Jurkat, Clone E6-1 (cell line): Measurements from ENCODE around the gene PPRC1. TPM values are rescaled to one million over a fixed set of nuclear protein-coding genes. Genes with fewer than 3 reads are reported as not detected.

Experiments used
- DNase-seq: peaks from one replicate; pipeline ENCODE4 v3.0.0-alpha.2; 2011; ENCODE audit warnings: low read depth, low spot score
- H3K4me3 ChIP-seq: 2 replicates; pipeline ENCODE4 v1.5.1; 2011; ENCODE audit warnings: mild to moderate bottlenecking, low read length, control low read depth, moderate library complexity
- polyA plus RNA-seq: library from polyadenylated mRNA; unstranded; fragments of >200 nt; gene quantifications from one replicate; pipeline ENCODE4 v1.2.1, GENCODE V29; 2012; ENCODE audit warnings: missing spikeins; ENCODE audit not compliant: insufficient read length, insufficient read depth

Gene PPRC1
- polyA plus RNA-seq: 34.5 TPM

DNA sequence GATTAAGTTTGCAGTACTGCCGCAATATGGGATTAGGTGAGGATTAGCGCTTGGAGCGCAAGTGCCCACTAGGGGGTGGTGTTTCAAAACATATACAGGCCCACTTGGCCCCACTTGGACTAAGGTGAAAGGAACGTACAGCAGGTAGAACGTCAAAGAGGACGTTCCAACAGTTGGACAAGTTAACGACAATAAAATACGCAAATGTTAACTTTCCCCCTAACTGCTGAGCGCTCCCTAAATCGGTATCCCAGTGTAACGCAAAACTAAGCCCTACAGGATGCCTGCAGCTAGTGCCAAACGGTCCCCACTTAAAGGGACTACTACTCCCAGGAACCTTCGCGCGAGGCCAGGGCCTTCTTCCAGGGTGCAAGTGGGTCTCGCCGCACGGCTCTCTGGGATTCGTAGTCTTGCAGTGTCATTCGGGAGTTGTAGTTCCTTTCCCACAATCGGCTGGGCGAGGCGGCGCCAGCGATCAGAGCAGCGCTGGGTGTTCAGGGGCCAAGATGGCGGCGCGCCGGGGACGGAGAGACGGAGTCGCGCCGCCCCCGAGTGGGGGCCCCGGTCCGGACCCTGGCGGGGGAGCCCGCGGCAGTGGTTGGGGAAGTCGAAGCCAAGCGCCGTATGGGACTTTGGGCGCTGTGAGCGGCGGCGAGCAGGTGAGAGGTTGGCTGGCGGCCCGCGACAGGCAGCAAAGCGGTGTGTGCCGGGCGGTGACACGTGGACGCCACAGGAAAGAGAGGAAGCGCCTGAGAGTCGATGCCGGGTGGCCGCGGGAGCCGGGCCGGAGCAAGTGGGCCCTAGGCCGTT is at the start of gene PPRC1:
PPRC1 (plus strand) TSS at position 478 of the 810 bp plus-strand sequence; CDS start at position 507, 29 bp downstream.
- peak within 1 kb of the TSS; percentile 76 for H3K4me3 ChIP-seq

DNA sequence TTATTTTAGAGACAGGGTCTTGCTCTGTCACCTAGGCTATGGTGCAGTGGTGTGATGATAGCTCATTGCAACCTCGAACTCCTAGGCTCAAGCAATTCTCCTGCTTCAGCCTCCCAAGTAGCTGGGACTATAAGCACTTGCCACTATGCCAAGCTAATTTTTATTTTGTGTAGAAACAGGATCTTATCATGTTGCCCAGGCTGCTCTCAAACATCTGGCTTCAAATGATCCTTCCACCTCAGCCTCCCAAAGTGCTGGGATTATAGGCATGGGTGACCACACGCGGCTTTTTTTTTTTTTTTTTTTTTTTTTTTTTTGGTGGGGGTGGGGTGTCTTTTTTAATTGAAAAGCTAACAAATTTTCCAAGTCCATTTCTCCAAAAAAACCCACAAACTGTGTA is 49.3 kb upstream of the PPRC1 start:
- H3K4me3 ChIP-seq: no peak overlapping the region
- DNase-seq: no peak

More for the DNA sequence above, at the start of gene PPRC1:
- peak; percentile 99 for DNase-seq

DNA sequence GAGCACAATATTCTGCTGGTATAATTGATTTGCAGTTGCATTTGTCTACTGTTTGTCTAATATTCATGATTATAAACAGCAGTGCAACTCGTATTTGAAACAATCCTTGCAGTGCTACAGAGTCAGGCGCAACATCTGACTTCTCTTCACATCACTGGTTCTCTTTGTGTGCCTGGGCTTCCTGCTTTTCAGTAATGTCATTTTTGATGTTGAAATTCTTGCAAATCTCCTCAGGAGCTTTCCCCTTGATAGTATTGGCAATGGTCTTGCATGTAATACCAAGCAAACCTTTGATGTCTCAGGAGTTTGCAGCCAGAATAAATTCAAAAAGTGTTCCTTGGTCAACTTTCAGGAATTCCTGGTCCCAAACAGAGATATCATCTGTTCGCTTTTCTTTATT is 47.5 kb upstream of the PPRC1 start:
- no peak for DNase-seq
- no peak overlapping the region for H3K4me3 ChIP-seq

GRCh38 chr10:102086196-102086595 is 46.6 kb upstream of the PPRC1 start:
- no peak overlapping the region for H3K4me3 ChIP-seq
- DNase-seq: no peak

DNA sequence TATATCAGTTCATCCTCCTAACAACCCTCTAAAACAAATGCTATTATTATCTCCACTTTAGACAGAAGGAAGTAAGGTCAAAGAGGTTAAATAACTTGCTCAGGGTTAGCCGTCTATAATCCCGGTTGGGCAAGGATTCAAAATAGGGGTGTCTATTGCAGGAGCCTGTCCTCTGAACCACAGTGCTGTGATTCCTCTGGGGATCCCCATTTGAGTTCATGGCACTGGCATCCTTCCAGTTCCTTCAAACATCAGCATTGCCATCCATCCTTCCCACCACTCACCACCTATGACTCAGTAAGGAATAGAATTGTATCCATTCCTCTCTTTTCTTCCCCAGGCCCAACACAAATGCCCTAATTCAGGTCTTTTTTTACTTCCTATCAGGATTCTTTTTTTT is 42.1 kb upstream of the PPRC1 start:
- no peak for DNase-seq
- no peak overlapping the region for H3K4me3 ChIP-seq

DNA sequence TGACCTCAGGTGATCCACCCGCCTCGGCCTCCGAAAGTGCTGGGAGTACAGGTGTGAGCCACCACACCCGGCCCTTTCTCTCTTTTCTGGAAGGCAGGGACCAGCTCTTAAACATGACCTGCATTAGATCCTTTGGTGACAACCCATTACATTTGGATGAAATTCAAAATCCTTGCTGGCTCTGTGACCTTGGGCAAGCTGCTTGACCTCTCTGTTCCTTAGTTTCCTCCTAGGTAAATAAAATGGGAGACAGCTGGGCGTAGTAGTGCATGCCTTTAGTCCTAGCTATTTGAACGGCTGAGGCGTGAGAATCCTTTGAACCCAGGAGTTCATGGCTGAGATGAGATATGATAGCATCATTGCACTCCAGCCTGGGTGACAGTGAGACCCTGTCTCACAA is 36.4 kb upstream of the PPRC1 start:
- H3K4me3 ChIP-seq: no peak overlapping the region
- no peak for DNase-seq

GRCh38 chr10:102101152-102101551 is 31.7 kb upstream of the PPRC1 start:
- H3K4me3 ChIP-seq: no peak overlapping the region
- DNase-seq: no peak

DNA sequence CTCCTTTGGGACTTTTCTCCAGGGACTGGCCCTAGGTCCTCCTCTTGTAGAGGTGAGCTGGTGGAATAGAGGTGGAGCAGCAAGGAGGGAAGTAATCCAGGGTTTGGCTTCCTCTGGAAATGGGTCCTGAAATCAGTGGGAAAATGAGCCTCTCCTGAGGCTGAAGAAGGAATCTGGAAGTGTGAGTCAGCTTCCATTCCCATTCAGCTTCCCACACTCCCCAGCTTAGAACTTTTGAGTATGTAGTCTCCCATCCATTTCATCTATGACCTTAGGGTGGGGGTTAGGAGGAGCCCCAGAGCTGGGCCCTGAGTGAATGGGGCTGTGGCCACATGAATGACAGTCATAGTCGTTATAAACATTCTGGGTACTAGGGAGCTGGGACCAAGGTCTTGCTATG is 30.4 kb upstream of the PPRC1 start:
- DNase-seq: no peak
- H3K4me3 ChIP-seq: no peak overlapping the region

DNA sequence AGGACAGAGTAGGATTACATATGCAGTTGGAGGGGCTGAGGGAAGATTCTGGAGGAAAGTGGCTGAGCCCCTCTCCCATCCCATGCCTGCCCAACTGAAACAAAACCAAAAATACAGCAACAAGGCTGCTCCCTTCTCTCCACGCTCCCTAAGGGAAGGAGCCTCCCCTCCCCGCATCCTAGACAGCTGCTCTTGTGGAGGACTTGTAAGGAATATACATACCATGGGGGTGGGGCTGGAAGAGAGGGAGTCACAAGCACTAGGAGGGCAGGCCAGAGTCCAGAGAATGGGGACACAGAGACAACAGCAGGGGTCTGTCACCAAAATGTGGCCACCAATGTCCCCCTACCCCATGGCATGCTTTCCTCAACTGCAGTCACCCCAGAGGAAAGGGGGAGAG is 25.8 kb upstream of the PPRC1 start:
- DNase-seq: no peak
- H3K4me3 ChIP-seq: no peak overlapping the region

GRCh38 chr10:102109166-102110116 is 23.4 kb upstream of the PPRC1 start:
- no peak for DNase-seq
- H3K4me3 ChIP-seq: no peak overlapping the region

GRCh38 chr10:102111276-102111675 is 21.6 kb upstream of the PPRC1 start:
- no peak for DNase-seq
- H3K4me3 ChIP-seq: no peak overlapping the region

GRCh38 chr10:102112210-102112817 is 20.5 kb upstream of the PPRC1 start:
- no peak overlapping the region for H3K4me3 ChIP-seq
- DNase-seq: no peak

DNA sequence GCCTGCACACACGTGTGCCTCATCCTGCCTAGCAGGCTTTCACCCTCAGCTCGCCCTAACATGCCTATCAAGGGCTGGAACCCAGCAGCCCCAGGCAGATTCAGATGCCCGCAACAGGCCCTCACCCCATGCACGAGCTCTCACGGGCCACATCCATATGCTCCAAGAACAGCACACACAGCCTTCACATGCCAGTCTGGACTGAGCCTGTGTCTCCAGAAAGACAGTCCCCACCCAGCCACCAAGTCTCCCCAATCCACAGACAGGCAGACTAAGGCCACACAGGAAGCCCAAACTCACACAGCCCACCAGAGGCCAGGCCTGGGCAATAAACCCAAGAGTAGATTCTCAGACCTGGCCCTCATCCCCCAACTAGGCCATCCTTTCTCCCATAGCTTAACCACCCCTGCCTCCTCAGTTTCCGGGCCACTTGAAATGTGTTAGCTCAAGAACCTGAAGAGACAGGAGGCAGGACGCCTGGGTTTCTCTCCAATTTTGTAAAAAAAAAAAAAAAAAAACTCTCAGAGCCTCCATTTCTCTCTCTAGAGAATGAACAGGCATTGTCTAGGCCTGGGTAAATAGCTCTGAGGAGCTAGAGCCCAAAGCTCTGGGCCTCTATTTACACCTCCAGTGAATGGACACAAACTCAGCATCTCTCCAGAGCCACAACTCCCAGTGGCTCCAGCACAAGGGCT is 19.4 kb upstream of the PPRC1 start:
- H3K4me3 ChIP-seq: peak overlapping the region; percentile 82
- DNase-seq: no peak

DNA sequence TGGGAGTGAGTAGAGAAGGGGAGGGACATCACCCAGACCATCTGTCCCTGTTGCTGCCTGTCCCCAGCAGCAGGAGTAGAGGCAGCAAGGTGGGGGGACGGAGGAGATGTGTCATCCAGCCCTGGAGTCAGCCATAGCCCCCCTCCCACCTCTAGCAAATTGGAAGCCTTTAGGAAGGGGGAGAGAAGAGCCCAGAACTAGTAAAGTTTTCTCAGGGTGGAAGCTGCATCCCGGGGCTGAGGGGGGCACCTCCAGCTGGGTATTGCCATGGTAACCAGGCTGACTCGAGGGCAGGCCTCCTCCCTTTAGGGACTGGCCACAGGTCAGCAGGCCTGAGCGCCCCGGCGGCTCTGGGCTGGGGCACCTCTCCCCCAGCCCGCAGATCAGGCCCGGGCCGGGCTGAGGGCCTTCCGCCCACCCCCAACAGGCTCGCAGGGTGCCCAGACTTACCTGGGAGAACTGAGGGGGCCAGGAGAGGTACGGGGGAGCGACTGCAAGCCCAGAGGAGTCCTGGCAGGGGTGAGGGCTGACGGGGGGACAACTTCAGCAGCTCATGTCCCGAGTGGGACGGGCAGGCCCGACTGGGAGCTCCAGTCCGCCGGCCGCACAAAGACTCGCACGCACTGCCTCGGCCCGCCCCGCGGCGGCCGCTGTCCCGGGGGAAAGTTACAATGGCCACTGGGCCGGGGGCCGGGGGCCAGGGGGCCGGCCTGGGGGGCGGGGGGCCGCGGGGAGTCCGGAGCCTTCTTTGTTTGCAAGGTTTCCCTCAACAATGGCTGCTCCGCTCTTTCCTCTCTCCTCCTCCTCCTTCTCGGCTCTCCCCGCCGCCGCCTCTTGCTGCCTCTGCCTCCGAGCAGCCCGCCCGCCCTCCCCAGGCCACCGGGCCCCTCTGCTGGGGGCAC is 18.6 kb upstream of the PPRC1 start:
- no peak for DNase-seq
- H3K4me3 ChIP-seq: peak overlapping the region; percentile 82

- peak; percentile 67 for DNase-seq
Measured at GRCh38 chr10:102114861-102115618, 17.8 kb upstream of the PPRC1 start.

DNA sequence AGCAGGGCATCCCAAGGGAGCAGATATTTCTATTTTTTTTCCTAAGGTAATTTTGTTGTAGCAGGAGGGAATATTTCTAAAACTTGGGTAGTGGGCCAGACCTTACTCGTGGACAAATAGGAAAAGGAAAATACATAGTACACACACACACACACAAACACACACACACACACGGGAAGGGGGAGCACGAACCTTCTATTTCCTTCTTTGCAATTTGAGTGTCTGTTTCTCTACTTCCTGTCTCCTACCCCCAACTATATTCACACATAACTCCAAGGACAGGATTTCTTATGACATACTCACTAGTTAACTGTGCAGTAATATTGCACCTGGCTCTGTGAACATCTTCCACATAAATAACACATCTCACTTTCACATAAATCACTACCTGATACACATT is 17.1 kb upstream of the PPRC1 start:
- DNase-seq: peak; percentile 54

More at GRCh38 chr10:102114861-102115618, 17.8 kb upstream of the PPRC1 start:
- H3K4me3 ChIP-seq: peak overlapping the region; percentile 82

DNA sequence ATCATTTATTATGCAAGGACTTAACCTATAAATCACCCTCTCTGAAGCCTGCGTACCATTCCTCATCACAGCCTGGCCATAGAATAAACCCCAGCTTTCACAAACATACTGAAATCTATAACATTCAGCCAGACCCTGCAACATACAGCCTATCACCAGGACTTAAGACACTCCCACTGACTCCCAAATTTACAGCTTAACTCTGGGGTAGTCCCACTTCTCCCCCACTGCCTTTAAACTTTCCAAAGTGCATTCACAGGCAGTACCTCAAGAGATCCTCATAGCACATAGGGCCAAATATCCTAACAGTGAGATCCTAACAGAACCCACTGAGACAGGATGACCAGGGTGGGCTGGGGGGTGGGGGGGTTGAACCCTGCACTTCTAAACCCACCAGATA is 16.2 kb upstream of the PPRC1 start:
- H3K4me3 ChIP-seq: no peak overlapping the region; the same call in 1 of the 2 replicates

More for the DNA sequence above, 17.1 kb upstream of the PPRC1 start:
- H3K4me3 ChIP-seq: peak overlapping the region; percentile 82

More for the DNA sequence above, 16.2 kb upstream of the PPRC1 start:
- DNase-seq: no peak
